A673 (cell line): ENCODE results near the gene ACTMAP. TPM values are rescaled to one million over a fixed set of nuclear protein-coding genes. Genes with fewer than 3 reads are reported as not detected.

Experiments
- BruUV-seq: library from RNA; stranded (reverse); fragments of 400-500 nt; replicated peaks from 2 replicates; lab custom pipeline; 2021; lab: Mats Ljungman, UMichigan
- CTCF ChIA-PET: fragments of 300-600 bp; sonication (Branson Sonifier 250); formaldehyde crosslinking; loops from one replicate; lab custom pipeline; 2022; ENCODE audit warnings: antibody characterized with exemption; lab: Charles Lee
- POLR2A ChIA-PET: fragments of 300-600 bp; sonication (Branson Sonifier 250); formaldehyde crosslinking; loops from one replicate; lab custom pipeline; 2022; ENCODE audit warnings: antibody characterized with exemption; ENCODE audit not compliant: low non-redundant PET; lab: Charles Lee
- DNase-seq: peaks from one replicate; pipeline ENCODE4 v3.0.0-alpha.2; 2015; ENCODE audit warnings: low spot score
- H3K27ac ChIP-seq: fragments of 200-600 bp; sonication (generic); 2 replicates; pipeline ENCODE4 v1.5.1; 2016; ENCODE audit warnings: mixed run types, low read depth, mild to moderate bottlenecking, mixed read lengths, antibody characterized with exemption, low read length; ENCODE audit not compliant: poor library complexity, severe bottlenecking
- H3K27me3 ChIP-seq: fragments of 200-600 bp; sonication (generic); replicated peaks from 2 replicates; pipeline ENCODE4 v1.6.1; 2017; ENCODE audit warnings: mixed run types, low read depth, mild to moderate bottlenecking, mixed read lengths, antibody characterized with exemption, low read length; ENCODE audit not compliant: insufficient read depth, poor library complexity
- H3K36me3 ChIP-seq: fragments of 200-600 bp; sonication (generic); 2 replicates; pipeline ENCODE4 v1.6.1; 2016; ENCODE audit warnings: mixed run types, mild to moderate bottlenecking, mixed read lengths, antibody characterized with exemption, low read length; ENCODE audit not compliant: insufficient read depth, poor library complexity, severe bottlenecking
- H3K4me1 ChIP-seq: fragments of 200-600 bp; sonication (generic); 2 replicates; pipeline ENCODE4 v1.6.1; 2017; ENCODE audit warnings: mixed run types, mild to moderate bottlenecking, mixed read lengths, antibody characterized with exemption, low read length; ENCODE audit not compliant: insufficient read depth, poor library complexity, severe bottlenecking
- H3K4me3 ChIP-seq: fragments of 200-600 bp; sonication (generic); 2 replicates; pipeline ENCODE4 v1.5.1; 2016; ENCODE audit warnings: low read depth, mixed run types, mild to moderate bottlenecking, mixed read lengths, low read length; ENCODE audit not compliant: poor library complexity, severe bottlenecking
- H3K9me3 ChIP-seq: fragments of 200-600 bp; sonication (generic); 2 replicates; pipeline ENCODE4 v1.6.1; 2016; ENCODE audit warnings: mixed run types, low read depth, mild to moderate bottlenecking, mixed read lengths, antibody characterized with exemption, low read length; ENCODE audit not compliant: poor library complexity, severe bottlenecking
- CTCF ChIP-seq: fragments of 300-800, 200-600 bp; sonication (generic); conservative IDR thresholded peaks from 2 replicates; pipeline ENCODE4 v1.5.1; 2017; ENCODE audit warnings: low read depth, mild to moderate bottlenecking, antibody characterized with exemption, low read length, moderate library complexity, mixed read lengths
- EZH2 ChIP-seq: fragments of 200-600 bp; sonication (generic); IDR thresholded peaks from 2 replicates; pipeline ENCODE4 v1.6.1; 2017; ENCODE audit warnings: borderline replicate concordance, low read depth, mild to moderate bottlenecking, mixed read lengths, antibody characterized with exemption, low read length; ENCODE audit not compliant: poor library complexity, severe bottlenecking
- intact Hi-C: fragments of 100-400 bp; cut with micrococcal nuclease; formaldehyde crosslinking; loops from one replicate; pipeline ENCODE4 v1.10.0; 2022; ENCODE audit not compliant: unreplicated experiment
- total RNA-seq: library from RNA; stranded (reverse); gene quantifications from 2 replicates; pipeline ENCODE4 v1.2.3, GENCODE V29; 2021

The ACTMAP gene
- total RNA-seq, 1 experiment from 2014 or later = 17.1 TPM

DNA sequence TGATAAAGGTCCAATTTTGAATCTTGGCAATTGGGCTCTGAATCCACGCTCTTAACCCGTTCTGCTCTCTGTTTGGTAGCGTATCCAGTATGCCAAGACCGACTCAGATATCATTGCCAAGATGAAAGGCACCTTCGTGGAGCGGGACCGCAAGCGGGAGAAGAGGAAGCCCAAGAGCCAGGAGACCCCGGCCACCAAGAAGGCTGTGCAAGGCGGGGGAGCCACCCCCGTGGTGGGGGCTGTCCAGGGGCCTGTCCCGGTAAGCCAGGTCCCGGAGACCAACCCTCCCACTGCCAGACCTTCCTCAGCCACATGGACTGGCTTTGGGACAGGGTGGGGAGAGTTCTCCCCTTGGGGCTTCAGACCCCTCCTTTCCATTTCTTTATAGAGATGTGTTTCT, 9.1 kb upstream of the ACTMAP start:
- Histone ChIP-seq H3K27me3 (no peaks in the 10 kb centered on the region), H3K27ac (no peak overlapping the region), H3K4me1 (peaks cover 3% of the 10 kb centered on the region), H3K36me3 (peaks cover 86% of the 10 kb centered on the region), H3K4me3 (no peak overlapping the region), H3K9me3 (no peaks in the 10 kb centered on the region)
- TF ChIP-seq EZH2 = no peak
- TF ChIP-seq CTCF = no peak
- POLR2A ChIA-PET = no interaction called here
- no peak for DNase-seq
- CTCF ChIA-PET = no interaction called here
- BruUV-seq = no TSS peak
- intact Hi-C loops = no loop called here

DNA sequence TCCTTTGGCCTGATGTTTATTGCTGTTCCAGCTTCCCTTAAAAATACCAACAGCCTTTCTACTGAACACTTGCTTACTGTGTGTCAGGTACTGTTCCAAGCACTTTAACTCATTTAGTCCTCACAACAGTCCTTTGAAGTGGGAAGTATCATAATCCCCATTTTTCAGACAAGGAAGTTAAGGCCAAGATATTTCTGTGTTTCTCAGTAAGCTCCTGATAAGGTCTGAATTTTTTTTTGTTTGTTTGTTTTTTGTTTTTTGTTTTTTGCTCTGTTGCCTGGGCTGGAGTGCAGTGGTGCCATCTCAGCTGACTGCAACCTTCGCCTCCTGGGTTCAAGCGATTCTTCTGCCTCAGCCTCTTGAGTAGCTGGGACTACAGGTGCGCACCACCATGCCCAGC, 8.2 kb upstream of the ACTMAP start:
- no peak overlapping the region for H3K4me3 ChIP-seq
- no TSS peak for BruUV-seq
- ChIA-PET POLR2A (interaction anchor here (0.6 kb wide), 1 partner anchor 19 kb away, joined by 3 read pairs; no protein-coding TSS in a partner anchor), CTCF (no interaction called here)
- TF ChIP-seq CTCF = no peak
- TF ChIP-seq EZH2 = no peak
- H3K36me3 ChIP-seq = peaks cover 78% of the 10 kb centered on the region
- no peak for DNase-seq
- H3K9me3 ChIP-seq = no peaks in the 10 kb centered on the region
- intact Hi-C loops = no loop called here
- no peaks in the 10 kb centered on the region for H3K27me3 ChIP-seq
- H3K27ac ChIP-seq = no peak overlapping the region
- H3K4me1 ChIP-seq = peaks cover 3% of the 10 kb centered on the region

- BruUV-seq = no TSS peak
- Histone ChIP-seq H3K27ac (no peak overlapping the region), H3K27me3 (no peaks in the 10 kb centered on the region), H3K4me1 (peaks cover 3% of the 10 kb centered on the region), H3K4me3 (no peak overlapping the region), H3K9me3 (no peaks in the 10 kb centered on the region), H3K36me3 (peaks cover 62% of the 10 kb centered on the region)
- DNase-seq = no peak
- intact Hi-C loops = no loop called here
- POLR2A ChIA-PET = interaction anchor here (0.6 to 0.8 kb wide), 2 partner anchors 21 to 683 kb away, joined by 3 to 6 read pairs; partner anchors contain the start of gene RAB4B
- TF ChIP-seq EZH2 (no peak), CTCF (no peak)
- CTCF ChIA-PET = no interaction called here
Measured at GRCh38 chr19:40756502-40757110, 6.3 kb upstream of the ACTMAP start.
